Urinary bladder (tissue), 4 donors: ENCODE measurements around the gene THAP8. TPM values are rescaled to one million over a fixed set of nuclear protein-coding genes. Genes with fewer than 3 reads are reported as not detected.

Experiments
- DNase-seq: peaks from one replicate; pipeline ENCODE4 v3.0.0-alpha.2; 2015; ENCODE audit errors: extremely low spot score
- H3K27ac ChIP-seq: one replicate; pipeline ENCODE4 v1.5.1; 2013; ENCODE audit warnings: low read depth, mild to moderate bottlenecking, moderate library complexity
- H3K36me3 ChIP-seq: one replicate; pipeline ENCODE4 v1.6.1; 2013; ENCODE audit warnings: mild to moderate bottlenecking, moderate library complexity; ENCODE audit not compliant: insufficient read depth
- H3K4me1 ChIP-seq: one replicate; pipeline ENCODE4 v1.6.1; 2013; ENCODE audit warnings: mild to moderate bottlenecking, moderate library complexity; ENCODE audit not compliant: insufficient read depth
- H3K4me3 ChIP-seq: one replicate; pipeline ENCODE4 v1.5.1; 2013; ENCODE audit warnings: low read depth, low read length
- WGBS: extraction: QIAGEN DNeasy Blood & Tissue Kit; methylation state at CpG from one replicate; pipeline ENCODE4 v1.1.7; 2013; 5-methylcytosine and 5-hydroxymethylcytosine counted together
- polyA plus RNA-seq: library from polyadenylated mRNA; stranded (reverse); fragments of 200-250 nt; gene quantifications from one replicate; pipeline ENCODE4 v1.2.3, GENCODE V29; 2013
- total RNA-seq: library from RNA; depleted of rRNA; stranded (reverse); fragments of >200 nt; gene quantifications from one replicate; pipeline ENCODE4 v1.2.3, GENCODE V29; 2014
- donor health status: healthy with polysubstance abuse.
- donor health status: healthy.

Gene THAP8
- total and polyA plus RNA-seq, 2 donors = 2.1 to 20.1 TPM

- 56% methylated on average over 15 of the region's 15 CpGs for WGBS
These were observed 44.3 kb downstream of the THAP8 start for GRCh38 chr19:36009633-36010379.

GRCh38 chr19:36009220-36009619, 44.9 kb downstream of the THAP8 start:
- no peak for DNase-seq
- WGBS = 2% methylated on average over 50 of the region's 50 CpGs
- H3K27ac ChIP-seq = no peak overlapping the region
- H3K4me1 ChIP-seq = no peaks in the 10 kb centered on the region
- peak overlapping the region; percentile 24 for H3K4me3 ChIP-seq
- no peaks in the 10 kb centered on the region for H3K36me3 ChIP-seq

More at GRCh38 chr19:36009633-36010379, 44.3 kb downstream of the THAP8 start:
- H3K27ac ChIP-seq = no peak overlapping the region
- H3K4me3 ChIP-seq = peak overlapping the region; percentile 24
- no peaks in the 10 kb centered on the region for H3K36me3 ChIP-seq
- DNase-seq = no peak
- H3K4me1 ChIP-seq = no peaks in the 10 kb centered on the region

GRCh38 chr19:36008336-36008978, 45.6 kb downstream of the THAP8 start, which contains the start of gene SYNE4:
SYNE4 (minus strand) TSS chr19:36008813; CDS start chr19:36008681, 132 bp downstream.
- DNase-seq = no peak
- peak within 1 kb of the TSS; percentile 24 for H3K4me3 ChIP-seq
- no peaks in the 10 kb centered on the region for H3K36me3 ChIP-seq
- 48% methylated on average over 19 of the region's 19 CpGs for WGBS
- no peak within 1 kb of the TSS for H3K27ac ChIP-seq
- H3K4me1 ChIP-seq = no peaks in the 10 kb centered on the region

- no peak for DNase-seq
- H3K4me3 ChIP-seq = no peak overlapping the region
- no peaks in the 10 kb centered on the region for H3K36me3 ChIP-seq
- H3K27ac ChIP-seq = no peak overlapping the region
- 89% methylated on average over 5 of the region's 5 CpGs for WGBS
- H3K4me1 ChIP-seq = no peaks in the 10 kb centered on the region
These were observed 47.1 kb downstream of the THAP8 start for GRCh38 chr19:36006955-36007354.

GRCh38 chr19:36003284-36003683, 50.8 kb downstream of the THAP8 start:
- 93% methylated on average over 4 of the region's 4 CpGs for WGBS
- H3K27ac ChIP-seq = no peak overlapping the region
- H3K4me1 ChIP-seq = no peaks in the 10 kb centered on the region
- DNase-seq = no peak
- no peaks in the 10 kb centered on the region for H3K36me3 ChIP-seq
- no peak overlapping the region for H3K4me3 ChIP-seq

DNA sequence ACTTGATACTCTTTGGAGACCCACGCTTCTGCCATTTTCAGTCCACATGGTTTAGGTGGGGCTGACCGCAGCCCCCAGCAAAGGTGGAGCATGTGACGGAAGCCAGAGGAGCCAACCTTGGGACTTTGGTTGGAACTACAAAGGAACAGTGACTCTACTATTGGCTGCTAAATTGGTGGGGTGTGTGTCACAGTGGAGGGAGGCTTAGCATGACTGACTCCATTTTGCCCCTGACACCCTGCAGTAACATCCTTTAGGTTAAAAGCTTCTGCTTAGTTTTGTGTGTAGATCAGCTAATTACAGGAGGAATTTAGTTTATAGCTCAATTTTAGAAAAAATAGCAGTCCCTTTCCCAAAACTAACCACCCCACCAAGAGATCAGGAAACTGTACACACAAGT, 52.5 kb downstream of the THAP8 start:
- H3K27ac ChIP-seq = no peak overlapping the region
- 96% methylated on average over 3 of the region's 3 CpGs for WGBS
- H3K4me3 ChIP-seq = no peak overlapping the region
- no peaks in the 10 kb centered on the region for H3K36me3 ChIP-seq
- no peak for DNase-seq
- H3K4me1 ChIP-seq = no peaks in the 10 kb centered on the region

- Histone ChIP-seq H3K27ac (no peak overlapping the region), H3K4me1 (no peaks in the 10 kb centered on the region), H3K36me3 (no peaks in the 10 kb centered on the region), H3K4me3 (no peak overlapping the region)
- DNase-seq = no peak
- 88% methylated on average over 8 of the region's 8 CpGs for WGBS
These were observed 57.3 kb downstream of the THAP8 start for GRCh38 chr19:35996777-35997176.

DNA sequence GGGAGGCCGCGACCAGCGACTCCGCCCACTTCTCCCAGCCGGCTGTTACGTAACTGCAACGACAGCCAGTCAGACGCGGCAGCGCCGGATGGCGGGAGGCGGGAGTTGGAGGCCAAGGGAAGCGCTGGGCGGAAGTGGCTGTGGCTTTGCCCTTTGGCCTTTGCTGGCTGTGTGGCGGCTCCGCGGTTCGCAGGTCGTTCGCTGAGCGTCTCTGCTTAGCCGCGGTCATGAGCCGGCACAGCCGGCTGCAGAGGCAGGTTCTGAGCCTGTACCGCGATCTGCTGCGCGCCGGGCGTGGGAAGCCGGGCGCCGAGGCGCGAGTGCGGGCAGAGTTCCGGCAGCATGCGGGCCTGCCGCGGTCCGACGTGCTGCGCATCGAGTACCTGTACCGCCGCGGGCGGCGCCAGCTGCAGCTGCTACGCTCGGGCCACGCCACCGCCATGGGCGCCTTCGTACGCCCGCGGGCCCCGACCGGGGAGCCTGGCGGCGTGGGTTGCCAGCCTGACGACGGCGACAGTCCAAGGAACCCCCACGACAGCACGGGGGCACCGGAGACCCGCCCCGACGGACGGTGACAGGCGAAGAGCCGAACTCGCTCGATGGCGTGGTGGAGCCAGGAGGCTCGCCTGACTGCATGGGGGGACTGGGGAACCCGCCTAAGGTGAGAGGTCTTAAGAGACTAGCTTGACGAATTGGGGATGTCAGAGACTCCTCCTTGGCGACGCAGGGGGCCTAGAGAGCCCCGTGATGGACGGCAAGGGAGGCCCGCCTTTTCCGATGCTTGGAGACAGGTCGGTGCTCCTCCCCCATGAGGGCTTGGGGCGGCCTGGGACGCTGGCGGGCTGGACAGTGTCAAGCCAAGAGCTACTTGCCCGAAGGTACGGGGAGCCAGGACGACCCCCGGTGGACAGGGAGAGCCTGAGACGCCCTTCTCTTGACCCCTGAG, 58.8 kb downstream of the THAP8 start, which contains the start of gene SDHAF1:
Gene SDHAF1, plus strand, starts transcription at position 141 of the 946 bp plus-strand sequence. Its CDS starts 87 bp downstream, at position 228.
- under 1% methylated on average over 97 of the region's 97 CpGs for WGBS
- peak; percentile 84 for DNase-seq
- no peaks in the 10 kb centered on the region for H3K4me1 ChIP-seq

DNA sequence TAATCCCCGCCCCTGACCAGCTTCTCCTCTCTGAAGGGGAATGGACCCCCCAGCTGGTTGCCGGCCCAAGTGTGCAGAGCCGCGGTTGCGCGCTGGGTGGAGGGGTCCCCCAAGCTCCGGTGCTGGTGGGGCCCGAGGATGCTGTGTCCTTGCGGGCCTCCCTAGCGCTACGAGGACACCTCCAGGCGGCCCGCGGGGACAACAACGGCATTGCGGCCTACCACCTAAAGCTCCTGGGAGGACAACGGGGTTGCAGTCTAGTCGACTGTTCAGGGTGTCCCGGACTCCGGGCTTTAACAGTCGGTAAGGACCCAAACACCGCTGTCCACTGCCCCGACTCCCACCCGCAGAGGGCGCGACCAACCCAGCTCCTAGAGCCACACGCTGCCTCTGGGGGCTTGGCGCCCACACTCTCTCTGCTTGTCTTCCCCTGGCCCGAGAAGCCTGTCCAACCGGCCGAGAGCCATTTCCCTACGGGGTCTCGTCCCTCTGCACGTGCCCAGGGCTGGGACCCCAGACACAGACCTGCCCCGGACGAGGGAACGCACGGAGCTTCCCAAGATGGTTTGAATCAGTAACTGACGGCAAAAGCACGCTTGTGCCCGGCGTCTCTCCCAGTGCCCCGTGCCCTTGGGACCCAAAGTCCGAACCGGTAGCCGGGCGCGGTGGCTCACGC, 60.0 kb downstream of the THAP8 start:
- peak overlapping the region; percentile 86 for H3K4me3 ChIP-seq
- WGBS = 28% methylated on average over 49 of the region's 49 CpGs
- H3K36me3 ChIP-seq = no peaks in the 10 kb centered on the region
- H3K27ac ChIP-seq = no peak overlapping the region
- no peak for DNase-seq
- no peaks in the 10 kb centered on the region for H3K4me1 ChIP-seq

More for the DNA sequence above, 58.8 kb downstream of the THAP8 start, which contains the start of gene SDHAF1:
- Histone ChIP-seq H3K4me3 (peak within 1 kb of the TSS; percentile 86), H3K36me3 (no peaks in the 10 kb centered on the region), H3K27ac (peak within 1 kb of the TSS; percentile 53)

GRCh38 chr19:35992907-35993765, 60.9 kb downstream of the THAP8 start:
- Histone ChIP-seq H3K4me1 (no peaks in the 10 kb centered on the region), H3K36me3 (no peaks in the 10 kb centered on the region), H3K27ac (no peak overlapping the region), H3K4me3 (no peak overlapping the region)
- DNase-seq = no peak
- WGBS = 87% methylated on average over 8 of the region's 8 CpGs

GRCh38 chr19:35991731-35992450, 62.2 kb downstream of the THAP8 start:
- Histone ChIP-seq H3K27ac (no peak overlapping the region), H3K4me3 (no peak overlapping the region), H3K36me3 (no peaks in the 10 kb centered on the region), H3K4me1 (no peaks in the 10 kb centered on the region)
- DNase-seq = no peak
- WGBS = 84% methylated on average over 7 of the region's 7 CpGs
